ENCODE measurements around the gene NLRP6.

DNA sequence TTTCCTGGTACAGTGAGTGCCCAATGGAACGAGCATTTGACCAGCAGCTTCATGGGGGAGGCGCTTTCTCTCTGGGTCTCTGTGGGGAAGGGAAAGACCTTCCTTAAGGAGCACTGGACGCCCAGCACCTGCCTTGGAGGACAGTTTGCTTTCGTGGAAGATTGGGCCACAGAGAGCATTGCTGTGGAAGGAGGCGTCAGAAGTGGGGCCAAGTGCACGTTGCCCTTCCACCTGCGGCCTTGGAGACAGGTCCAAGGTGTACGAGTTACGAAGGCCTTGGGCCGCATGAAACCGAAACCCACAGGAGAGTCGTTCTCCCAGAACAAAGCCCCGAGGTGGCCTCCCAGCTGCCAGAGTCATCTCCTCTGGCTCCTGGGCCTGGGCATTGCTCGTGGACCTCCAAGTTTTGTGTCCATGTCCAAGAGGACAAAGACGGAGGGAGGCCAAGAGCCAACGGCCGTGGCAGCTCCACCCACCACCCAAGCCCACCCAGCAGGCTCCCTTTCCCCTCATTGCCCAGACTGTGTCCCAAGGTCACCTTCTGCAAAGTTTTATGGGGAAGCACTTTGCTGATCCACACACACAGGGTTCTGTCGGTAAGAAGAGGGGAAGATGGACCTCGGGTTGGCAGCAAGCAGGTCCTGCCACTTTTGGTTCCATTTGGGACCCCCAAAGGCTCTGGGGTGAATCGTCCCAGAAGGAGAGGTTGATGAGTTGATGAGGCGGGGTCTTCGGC lies 5.8 kb upstream of the NLRP6 start:
- TF ChIP-seq POLR2A (IDR thresholded peaks at IDR 0.05), result no peak
- TF ChIP-seq, protein P1, sequence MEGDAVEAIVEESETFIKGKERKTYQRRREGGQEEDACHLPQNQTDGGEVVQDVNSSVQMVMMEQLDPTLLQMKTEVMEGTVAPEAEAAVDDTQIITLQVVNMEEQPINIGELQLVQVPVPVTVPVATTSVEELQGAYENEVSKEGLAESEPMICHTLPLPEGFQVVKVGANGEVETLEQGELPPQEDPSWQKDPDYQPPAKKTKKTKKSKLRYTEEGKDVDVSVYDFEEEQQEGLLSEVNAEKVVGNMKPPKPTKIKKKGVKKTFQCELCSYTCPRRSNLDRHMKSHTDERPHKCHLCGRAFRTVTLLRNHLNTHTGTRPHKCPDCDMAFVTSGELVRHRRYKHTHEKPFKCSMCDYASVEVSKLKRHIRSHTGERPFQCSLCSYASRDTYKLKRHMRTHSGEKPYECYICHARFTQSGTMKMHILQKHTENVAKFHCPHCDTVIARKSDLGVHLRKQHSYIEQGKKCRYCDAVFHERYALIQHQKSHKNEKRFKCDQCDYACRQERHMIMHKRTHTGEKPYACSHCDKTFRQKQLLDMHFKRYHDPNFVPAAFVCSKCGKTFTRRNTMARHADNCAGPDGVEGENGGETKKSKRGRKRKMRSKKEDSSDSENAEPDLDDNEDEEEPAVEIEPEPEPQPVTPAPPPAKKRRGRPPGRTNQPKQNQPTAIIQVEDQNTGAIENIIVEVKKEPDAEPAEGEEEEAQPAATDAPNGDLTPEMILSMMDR (IDR thresholded peaks at IDR 0.05), result no peak
